HepG2 (cell line): ENCODE results near the gene HOXA6. TPM values are rescaled to one million over a fixed set of nuclear protein-coding genes. Genes with fewer than 3 reads are reported as not detected.

Experiments
- FOXK1 ChIP-seq: sonication (generic); formaldehyde crosslinking; IDR thresholded peaks from 2 replicates; pipeline ENCODE4 v1.4.0; 2020; ENCODE audit warnings: low read depth, missing genetic modification reagents, borderline replicate concordance
- GATAD1 ChIP-seq: IDR thresholded peaks from 2 replicates; pipeline ENCODE4 v1.6.1; 2016; ENCODE audit warnings: missing genetic modification reagents, missing compliant biosample characterization
- HCFC1 ChIP-seq: fragments of 150-350 bp; IDR thresholded peaks from 2 replicates; pipeline ENCODE4 v1.6.1; 2014; ENCODE audit warnings: low read depth, low read length
- IKZF1 ChIP-seq: fragments of 450-650 bp; IDR thresholded peaks from 2 replicates; pipeline ENCODE4 v1.7.1; 2016
- JUN ChIP-seq: sonication (generic); formaldehyde crosslinking; IDR thresholded peaks from 2 replicates; pipeline ENCODE4 v1.4.0; 2020; ENCODE audit warnings: mild to moderate bottlenecking, missing genetic modification reagents
- KDM4B ChIP-seq: sonication (generic); formaldehyde crosslinking; IDR thresholded peaks from 2 replicates; pipeline ENCODE4 v1.4.0; 2020; ENCODE audit warnings: missing genetic modification reagents
- MEF2D ChIP-seq: sonication (generic); formaldehyde crosslinking; IDR thresholded peaks from 2 replicates; pipeline ENCODE4 v1.5.1; 2020; ENCODE audit warnings: mild to moderate bottlenecking, missing genetic modification reagents
- NFE2L2 ChIP-seq: fragments of 150-350 bp; IDR thresholded peaks from 2 replicates; pipeline ENCODE4 v1.6.1; 2014; ENCODE audit warnings: low read length
- PAF1 ChIP-seq: IDR thresholded peaks from 2 replicates; pipeline ENCODE4 v1.6.1; 2016; ENCODE audit warnings: missing genetic modification reagents, missing compliant biosample characterization
- ZNF577 ChIP-seq: sonication (generic); formaldehyde crosslinking; IDR thresholded peaks from 2 replicates; pipeline ENCODE4 v1.4.0; 2020; ENCODE audit warnings: mild to moderate bottlenecking, low read depth, missing genetic modification reagents, borderline replicate concordance
- ZNF614 ChIP-seq: IDR thresholded peaks from 2 replicates; pipeline ENCODE4 v1.6.1; 2018; ENCODE audit warnings: missing biosample characterization, missing genetic modification reagents, inconsistent platforms, borderline replicate concordance
- ZNF737 ChIP-seq: sonication (generic); formaldehyde crosslinking; IDR thresholded peaks from 2 replicates; pipeline ENCODE4 v1.5.0; 2020; ENCODE audit warnings: missing genetic modification reagents, mild to moderate bottlenecking, borderline replicate concordance
- polyA plus RNA-seq, 8 experiments: library from polyadenylated mRNA; depleted of rRNA in 3 of 8; stranded (reverse) in 7 of 8; unstranded in 1 of 8; fragments of >200 nt; fragmentation: Illumina TruSeq in 4 of 8; extraction: Trizol in 4 of 8; gene quantifications; 2 replicates each; pipeline versions ENCODE4 v1.2.1 to v1.2.3, GENCODE V29; 2011 to 2016; ENCODE audit warnings: low read depth in 4 of 8, missing spikeins in 1 of 8, mixed read lengths in 1 of 8; ENCODE audit not compliant: insufficient read depth in 1 of 8
- total RNA-seq, 5 experiments: library from RNA; depleted of rRNA; stranded (reverse); fragments of >200 nt; fragmentation: Illumina TruSeq; extraction: Trizol; gene quantifications; 2 replicates each; pipeline ENCODE4 v1.2.3, GENCODE V29; 2016; ENCODE audit warnings: low read depth in 1 of 5
- TF ChIP-seq, protein P1 (sequence below): sonication (generic); formaldehyde crosslinking; IDR thresholded peaks from 2 replicates; pipeline ENCODE4 v1.4.0; 2020; ENCODE audit warnings: missing genetic modification reagents
- TF ChIP-seq, protein P2 (sequence below): sonication (generic); formaldehyde crosslinking; IDR thresholded peaks from 2 replicates; pipeline ENCODE4 v1.4.0; 2020; ENCODE audit warnings: low read depth, mild to moderate bottlenecking, missing genetic modification reagents
- TF ChIP-seq, protein P3 (sequence below): sonication (generic); formaldehyde crosslinking; IDR thresholded peaks from 2 replicates; pipeline ENCODE4 v1.5.0; 2020; ENCODE audit warnings: mild to moderate bottlenecking, missing genetic modification reagents
- TF ChIP-seq, protein P4 (sequence below): IDR thresholded peaks from 2 replicates; pipeline ENCODE4 v1.6.1; 2016; ENCODE audit warnings: low read depth, borderline replicate concordance
- TF ChIP-seq, protein P5 (sequence below): sonication (generic); formaldehyde crosslinking; IDR thresholded peaks from 2 replicates; pipeline ENCODE4 v1.8.0; 2022; ENCODE audit warnings: mild to moderate bottlenecking, missing genetic modification reagents, moderate library complexity
- TF ChIP-seq, protein P6 (sequence below): sonication (generic); formaldehyde crosslinking; IDR thresholded peaks from 2 replicates; pipeline ENCODE4 v1.4.0; 2020; ENCODE audit warnings: missing genetic modification reagents, borderline replicate concordance

The HOXA6 gene
- total and polyA plus RNA-seq, 2 of the 13 experiments (the other 11 are each of a cell fraction or from before 2014, with no cell fraction given): 1.3 to 1.5 TPM

DNA sequence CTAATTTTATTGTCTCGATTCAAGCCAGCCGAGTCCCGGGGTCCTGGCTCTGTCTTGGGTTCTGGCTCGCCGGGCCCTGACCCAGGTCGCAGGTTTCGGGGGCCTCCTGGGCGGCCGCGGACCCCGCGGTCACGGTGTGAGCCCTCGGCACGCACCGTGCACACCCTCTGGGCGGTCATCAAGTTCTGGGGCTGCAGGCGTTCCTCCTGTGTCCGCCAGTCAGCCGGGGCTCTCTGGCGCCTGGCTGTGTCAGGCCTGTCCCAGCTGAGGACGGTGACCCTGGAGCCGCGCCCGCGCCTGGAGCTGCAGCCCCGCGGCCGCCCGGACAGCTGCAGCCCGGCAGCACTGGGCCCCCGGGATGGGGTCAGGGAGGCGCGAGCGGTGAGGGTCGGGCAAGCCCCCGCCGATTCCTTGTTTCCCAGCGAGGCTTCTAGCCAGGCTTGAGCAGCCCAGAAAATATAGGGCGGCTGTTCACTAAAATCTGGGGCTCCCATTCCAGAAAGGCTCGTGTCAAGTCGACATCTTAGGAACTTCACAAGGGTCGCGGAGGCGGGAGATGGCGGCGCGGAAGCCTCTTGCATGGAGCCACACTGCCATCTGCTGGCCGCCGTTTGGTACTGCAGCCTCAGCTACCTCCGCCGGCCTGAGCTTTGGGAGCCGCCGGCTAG lies 13.1 kb upstream of the HOXA6 start (continued):
- TF ChIP-seq, protein P1, sequence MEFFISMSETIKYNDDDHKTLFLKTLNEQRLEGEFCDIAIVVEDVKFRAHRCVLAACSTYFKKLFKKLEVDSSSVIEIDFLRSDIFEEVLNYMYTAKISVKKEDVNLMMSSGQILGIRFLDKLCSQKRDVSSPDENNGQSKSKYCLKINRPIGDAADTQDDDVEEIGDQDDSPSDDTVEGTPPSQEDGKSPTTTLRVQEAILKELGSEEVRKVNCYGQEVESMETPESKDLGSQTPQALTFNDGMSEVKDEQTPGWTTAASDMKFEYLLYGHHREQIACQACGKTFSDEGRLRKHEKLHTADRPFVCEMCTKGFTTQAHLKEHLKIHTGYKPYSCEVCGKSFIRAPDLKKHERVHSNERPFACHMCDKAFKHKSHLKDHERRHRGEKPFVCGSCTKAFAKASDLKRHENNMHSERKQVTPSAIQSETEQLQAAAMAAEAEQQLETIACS (CRISPR knock-in tag): 0 out of 2 replicates have a peak, but pooled peaks have one; percentile 45
- TF ChIP-seq HCFC1 (no peak), GATAD1 (CRISPR knock-in tag) (no peak), ZNF577 (CRISPR knock-in tag) (no peak), MEF2D (CRISPR knock-in tag) (no peak), ZNF614 (CRISPR knock-in tag) (no peak), KDM4B (CRISPR knock-in tag) (no peak), IKZF1 (no peak), JUN (CRISPR knock-in tag) (no peak), NFE2L2 (no peak), FOXK1 (CRISPR knock-in tag) (no peak), ZNF737 (CRISPR knock-in tag) (no peak), PAF1 (CRISPR knock-in tag) (no peak)
- TF ChIP-seq, protein P2, sequence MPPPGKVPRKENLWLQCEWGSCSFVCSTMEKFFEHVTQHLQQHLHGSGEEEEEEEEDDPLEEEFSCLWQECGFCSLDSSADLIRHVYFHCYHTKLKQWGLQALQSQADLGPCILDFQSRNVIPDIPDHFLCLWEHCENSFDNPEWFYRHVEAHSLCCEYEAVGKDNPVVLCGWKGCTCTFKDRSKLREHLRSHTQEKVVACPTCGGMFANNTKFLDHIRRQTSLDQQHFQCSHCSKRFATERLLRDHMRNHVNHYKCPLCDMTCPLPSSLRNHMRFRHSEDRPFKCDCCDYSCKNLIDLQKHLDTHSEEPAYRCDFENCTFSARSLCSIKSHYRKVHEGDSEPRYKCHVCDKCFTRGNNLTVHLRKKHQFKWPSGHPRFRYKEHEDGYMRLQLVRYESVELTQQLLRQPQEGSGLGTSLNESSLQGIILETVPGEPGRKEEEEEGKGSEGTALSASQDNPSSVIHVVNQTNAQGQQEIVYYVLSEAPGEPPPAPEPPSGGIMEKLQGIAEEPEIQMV: no peak
- TF ChIP-seq, protein P3, sequence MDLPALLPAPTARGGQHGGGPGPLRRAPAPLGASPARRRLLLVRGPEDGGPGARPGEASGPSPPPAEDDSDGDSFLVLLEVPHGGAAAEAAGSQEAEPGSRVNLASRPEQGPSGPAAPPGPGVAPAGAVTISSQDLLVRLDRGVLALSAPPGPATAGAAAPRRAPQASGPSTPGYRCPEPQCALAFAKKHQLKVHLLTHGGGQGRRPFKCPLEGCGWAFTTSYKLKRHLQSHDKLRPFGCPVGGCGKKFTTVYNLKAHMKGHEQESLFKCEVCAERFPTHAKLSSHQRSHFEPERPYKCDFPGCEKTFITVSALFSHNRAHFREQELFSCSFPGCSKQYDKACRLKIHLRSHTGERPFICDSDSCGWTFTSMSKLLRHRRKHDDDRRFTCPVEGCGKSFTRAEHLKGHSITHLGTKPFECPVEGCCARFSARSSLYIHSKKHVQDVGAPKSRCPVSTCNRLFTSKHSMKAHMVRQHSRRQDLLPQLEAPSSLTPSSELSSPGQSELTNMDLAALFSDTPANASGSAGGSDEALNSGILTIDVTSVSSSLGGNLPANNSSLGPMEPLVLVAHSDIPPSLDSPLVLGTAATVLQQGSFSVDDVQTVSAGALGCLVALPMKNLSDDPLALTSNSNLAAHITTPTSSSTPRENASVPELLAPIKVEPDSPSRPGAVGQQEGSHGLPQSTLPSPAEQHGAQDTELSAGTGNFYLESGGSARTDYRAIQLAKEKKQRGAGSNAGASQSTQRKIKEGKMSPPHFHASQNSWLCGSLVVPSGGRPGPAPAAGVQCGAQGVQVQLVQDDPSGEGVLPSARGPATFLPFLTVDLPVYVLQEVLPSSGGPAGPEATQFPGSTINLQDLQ: 0 out of 2 replicates have a peak, but pooled peaks have one; percentile 27
- TF ChIP-seq, protein P4, sequence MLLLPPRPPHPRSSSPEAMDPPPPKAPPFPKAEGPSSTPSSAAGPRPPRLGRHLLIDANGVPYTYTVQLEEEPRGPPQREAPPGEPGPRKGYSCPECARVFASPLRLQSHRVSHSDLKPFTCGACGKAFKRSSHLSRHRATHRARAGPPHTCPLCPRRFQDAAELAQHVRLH (CRISPR knock-in tag): peak; percentile 61; the same call in 1 of the 2 replicates
- TF ChIP-seq, protein P5, sequence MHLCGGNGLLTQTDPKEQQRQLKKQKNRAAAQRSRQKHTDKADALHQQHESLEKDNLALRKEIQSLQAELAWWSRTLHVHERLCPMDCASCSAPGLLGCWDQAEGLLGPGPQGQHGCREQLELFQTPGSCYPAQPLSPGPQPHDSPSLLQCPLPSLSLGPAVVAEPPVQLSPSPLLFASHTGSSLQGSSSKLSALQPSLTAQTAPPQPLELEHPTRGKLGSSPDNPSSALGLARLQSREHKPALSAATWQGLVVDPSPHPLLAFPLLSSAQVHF (CRISPR knock-in tag): no peak
- TF ChIP-seq, protein P6, sequence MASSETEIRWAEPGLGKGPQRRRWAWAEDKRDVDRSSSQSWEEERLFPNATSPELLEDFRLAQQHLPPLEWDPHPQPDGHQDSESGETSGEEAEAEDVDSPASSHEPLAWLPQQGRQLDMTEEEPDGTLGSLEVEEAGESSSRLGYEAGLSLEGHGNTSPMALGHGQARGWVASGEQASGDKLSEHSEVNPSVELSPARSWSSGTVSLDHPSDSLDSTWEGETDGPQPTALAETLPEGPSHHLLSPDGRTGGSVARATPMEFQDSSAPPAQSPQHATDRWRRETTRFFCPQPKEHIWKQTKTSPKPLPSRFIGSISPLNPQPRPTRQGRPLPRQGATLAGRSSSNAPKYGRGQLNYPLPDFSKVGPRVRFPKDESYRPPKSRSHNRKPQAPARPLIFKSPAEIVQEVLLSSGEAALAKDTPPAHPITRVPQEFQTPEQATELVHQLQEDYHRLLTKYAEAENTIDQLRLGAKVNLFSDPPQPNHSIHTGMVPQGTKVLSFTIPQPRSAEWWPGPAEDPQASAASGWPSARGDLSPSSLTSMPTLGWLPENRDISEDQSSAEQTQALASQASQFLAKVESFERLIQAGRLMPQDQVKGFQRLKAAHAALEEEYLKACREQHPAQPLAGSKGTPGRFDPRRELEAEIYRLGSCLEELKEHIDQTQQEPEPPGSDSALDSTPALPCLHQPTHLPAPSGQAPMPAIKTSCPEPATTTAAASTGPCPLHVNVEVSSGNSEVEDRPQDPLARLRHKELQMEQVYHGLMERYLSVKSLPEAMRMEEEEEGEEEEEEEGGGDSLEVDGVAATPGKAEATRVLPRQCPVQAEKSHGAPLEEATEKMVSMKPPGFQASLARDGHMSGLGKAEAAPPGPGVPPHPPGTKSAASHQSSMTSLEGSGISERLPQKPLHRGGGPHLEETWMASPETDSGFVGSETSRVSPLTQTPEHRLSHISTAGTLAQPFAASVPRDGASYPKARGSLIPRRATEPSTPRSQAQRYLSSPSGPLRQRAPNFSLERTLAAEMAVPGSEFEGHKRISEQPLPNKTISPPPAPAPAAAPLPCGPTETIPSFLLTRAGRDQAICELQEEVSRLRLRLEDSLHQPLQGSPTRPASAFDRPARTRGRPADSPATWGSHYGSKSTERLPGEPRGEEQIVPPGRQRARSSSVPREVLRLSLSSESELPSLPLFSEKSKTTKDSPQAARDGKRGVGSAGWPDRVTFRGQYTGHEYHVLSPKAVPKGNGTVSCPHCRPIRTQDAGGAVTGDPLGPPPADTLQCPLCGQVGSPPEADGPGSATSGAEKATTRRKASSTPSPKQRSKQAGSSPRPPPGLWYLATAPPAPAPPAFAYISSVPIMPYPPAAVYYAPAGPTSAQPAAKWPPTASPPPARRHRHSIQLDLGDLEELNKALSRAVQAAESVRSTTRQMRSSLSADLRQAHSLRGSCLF (CRISPR knock-in tag): no peak
